Measurements from ENCODE around the gene SCYGR8.

SCYGR8 gene

GRCh38 chr2:227774011-227774624 is 28.4 kb downstream of the SCYGR8 start:
- DNase-seq (ENCODE audit: extremely low spot score) = no peak
- TF ChIP-seq FOXM1 (IDR thresholded peaks at IDR 0.05; ENCODE audit: borderline replicate concordance) = no peak
- TF ChIP-seq SP1 (IDR thresholded peaks at IDR 0.05) = no peak
- TF ChIP-seq SUZ12 (IDR thresholded peaks at IDR 0.05) = no peak
- TF ChIP-seq TARDBP (IDR thresholded peaks at IDR 0.05) = no peak
- no peak for TF ChIP-seq FOXK2 (IDR thresholded peaks at IDR 0.05)
- no peak for TF ChIP-seq ZNF384 (IDR thresholded peaks at IDR 0.05)
- no peak for TF ChIP-seq ARNT (IDR thresholded peaks at IDR 0.05)
- TF ChIP-seq FOXA1 (IDR thresholded peaks at IDR 0.05) = no peak
- TF ChIP-seq BHLHE40 (IDR thresholded peaks at IDR 0.05; ENCODE audit: borderline replicate concordance) = no peak
- no peak for TF ChIP-seq CTBP1 (IDR thresholded peaks at IDR 0.05; ENCODE audit: borderline replicate concordance)
- CTCF ChIA-PET = interaction anchor here (0.7 kb wide), 1 partner anchor 13 kb away, joined by 3 read pairs; no protein-coding TSS in a partner anchor
- POLR2A ChIA-PET = no interaction called here

GRCh38 chr2:227774895-227775842 is 29.5 kb downstream of the SCYGR8 start:
- ChIA-PET CTCF (no interaction called here), POLR2A (no interaction called here)
- no peak for DNase-seq (ENCODE audit: extremely low spot score)
- TF ChIP-seq NFRKB (IDR thresholded peaks at IDR 0.05) (no peak), ELF4 (IDR thresholded peaks at IDR 0.05) (no peak), HDGF (IDR thresholded peaks at IDR 0.05; ENCODE audit: borderline replicate concordance) (no peak), SUZ12 (IDR thresholded peaks at IDR 0.05) (no peak), FOXM1 (IDR thresholded peaks at IDR 0.05; ENCODE audit: borderline replicate concordance) (no peak), SP1 (IDR thresholded peaks at IDR 0.05) (no peak)

- no peak for DNase-seq (ENCODE audit: extremely low spot score)
- POLR2A ChIA-PET = no interaction called here
- CTCF ChIA-PET = interaction anchor here (0.5 kb wide), 1 partner anchor 308 kb away, joined by 3 read pairs; no protein-coding TSS in a partner anchor
Observed at GRCh38 chr2:227780981-227781615, 35.4 kb downstream of the SCYGR8 start.

GRCh38 chr2:227781841-227782240 is 36.1 kb downstream of the SCYGR8 start:
- ChIA-PET POLR2A (no interaction called here), CTCF (interaction anchor here (0.5 kb wide), 1 partner anchor 309 kb away, joined by 3 read pairs; no protein-coding TSS in a partner anchor)
- DNase-seq (ENCODE audit: extremely low spot score) = no peak
- no peak for TF ChIP-seq BHLHE40 (IDR thresholded peaks at IDR 0.05; ENCODE audit: borderline replicate concordance)
- no peak for TF ChIP-seq ZNF384 (IDR thresholded peaks at IDR 0.05)
- no peak for TF ChIP-seq LEF1 (IDR thresholded peaks at IDR 0.05; ENCODE audit: borderline replicate concordance)
- TF ChIP-seq FOXA1 (IDR thresholded peaks at IDR 0.05) = no peak
- TF ChIP-seq TARDBP (IDR thresholded peaks at IDR 0.05) = no peak
- TF ChIP-seq ARNT (IDR thresholded peaks at IDR 0.05) = no peak
- no peak for TF ChIP-seq ELF4 (IDR thresholded peaks at IDR 0.05)
- TF ChIP-seq CTBP1 (IDR thresholded peaks at IDR 0.05; ENCODE audit: borderline replicate concordance) = no peak
- no peak for TF ChIP-seq L3MBTL2 (conservative IDR thresholded peaks at IDR 0.05)
- no peak for TF ChIP-seq SP1 (IDR thresholded peaks at IDR 0.05)
- TF ChIP-seq SUZ12 (IDR thresholded peaks at IDR 0.05) = no peak
- no peak for TF ChIP-seq HDGF (IDR thresholded peaks at IDR 0.05; ENCODE audit: borderline replicate concordance)
- TF ChIP-seq NFRKB (IDR thresholded peaks at IDR 0.05) = no peak
- TF ChIP-seq FOXM1 (IDR thresholded peaks at IDR 0.05; ENCODE audit: borderline replicate concordance) = no peak
- TF ChIP-seq PKNOX1 (IDR thresholded peaks at IDR 0.05) = no peak

More at GRCh38 chr2:227780981-227781615, 35.4 kb downstream of the SCYGR8 start:
- TF ChIP-seq PKNOX1 (IDR thresholded peaks at IDR 0.05) (no peak), NFRKB (IDR thresholded peaks at IDR 0.05) (no peak), LEF1 (IDR thresholded peaks at IDR 0.05; ENCODE audit: borderline replicate concordance) (no peak), FOXM1 (IDR thresholded peaks at IDR 0.05; ENCODE audit: borderline replicate concordance) (no peak), ZNF384 (IDR thresholded peaks at IDR 0.05) (no peak), FOXK2 (IDR thresholded peaks at IDR 0.05) (no peak), L3MBTL2 (conservative IDR thresholded peaks at IDR 0.05) (no peak), BHLHE40 (IDR thresholded peaks at IDR 0.05; ENCODE audit: borderline replicate concordance) (no peak), SP1 (IDR thresholded peaks at IDR 0.05) (no peak), HDGF (IDR thresholded peaks at IDR 0.05; ENCODE audit: borderline replicate concordance) (no peak), FOXA1 (IDR thresholded peaks at IDR 0.05) (no peak), SUZ12 (IDR thresholded peaks at IDR 0.05) (no peak), TARDBP (IDR thresholded peaks at IDR 0.05) (no peak), ELF4 (IDR thresholded peaks at IDR 0.05) (no peak), ARNT (IDR thresholded peaks at IDR 0.05) (no peak), CTBP1 (IDR thresholded peaks at IDR 0.05; ENCODE audit: borderline replicate concordance) (no peak)

GRCh38 chr2:227782804-227783203 is 37.1 kb downstream of the SCYGR8 start:
- POLR2A ChIA-PET = no interaction called here
- CTCF ChIA-PET = interaction anchor here (0.5 kb wide), 1 partner anchor 24 kb away, joined by 4 read pairs; no protein-coding TSS in a partner anchor
- no peak for TF ChIP-seq SP1 (IDR thresholded peaks at IDR 0.05)
- no peak for DNase-seq (ENCODE audit: extremely low spot score)
